Stimulated activated CD8-positive, alpha-beta memory T cell treated with anti-CD3 and anti-CD28 coated beads, Interleukin-7, amount 100 ng/mL, for 24 hours (primary cell): ENCODE results near the gene IGFALS.

Source experiments
- DNase-seq: peaks from one replicate; pipeline ENCODE4 v3.0.0-alpha.2; 2020; ENCODE audit warnings: low read depth

The IGFALS gene

GRCh38 chr16:1793578-1794220 lies at the start of gene IGFALS:
TSS of gene IGFALS (minus strand) at chr16:1793705. CDS start at chr16:1793652, 53 bp downstream.
- no peak for DNase-seq

- DNase-seq, result no peak
Measured at GRCh38 chr16:1839554-1839953, 46.0 kb upstream of the IGFALS start.

- no peak for DNase-seq
Measured at GRCh38 chr16:1834096-1834495, 40.6 kb upstream of the IGFALS start.

GRCh38 chr16:1832838-1833454 lies 39.4 kb upstream of the IGFALS start:
- no peak for DNase-seq

- no peak for DNase-seq
Measured at GRCh38 chr16:1831186-1832075, 37.9 kb upstream of the IGFALS start.

GRCh38 chr16:1830213-1830612 lies 36.7 kb upstream of the IGFALS start:
- no peak for DNase-seq

- no peak for DNase-seq
Measured at GRCh38 chr16:1828645-1829410, 35.3 kb upstream of the IGFALS start.

- DNase-seq, result peak; percentile 71
Measured at GRCh38 chr16:1826691-1827573, 33.4 kb upstream of the IGFALS start, which contains the start of the genes FAHD1 and HAGH. TSS of gene FAHD1 (plus strand) at chr16:1827206. CDS start at chr16:1827239, 33 bp downstream. TSS of gene HAGH (minus strand) at chr16:1826825. CDS start at chr16:1826787, 38 bp downstream.

GRCh38 chr16:1825864-1826690 lies 32.6 kb upstream of the IGFALS start:
- peak; percentile 28 for DNase-seq

- no peak for DNase-seq
Measured at GRCh38 chr16:1825381-1825863, 31.9 kb upstream of the IGFALS start.

GRCh38 chr16:1823821-1824220 lies 30.3 kb upstream of the IGFALS start:
- no peak for DNase-seq

- no peak for DNase-seq
Measured at GRCh38 chr16:1822801-1823200, 29.3 kb upstream of the IGFALS start.

- no peak for DNase-seq
Measured at GRCh38 chr16:1821861-1822611, 28.5 kb upstream of the IGFALS start.

- DNase-seq, result no peak
Measured at GRCh38 chr16:1820946-1821290, 27.4 kb upstream of the IGFALS start.

- no peak for DNase-seq
Measured at GRCh38 chr16:1820096-1820945, 26.8 kb upstream of the IGFALS start.

- no peak for DNase-seq
Measured at GRCh38 chr16:1819611-1820010, 26.1 kb upstream of the IGFALS start.

- no peak for DNase-seq
Measured at GRCh38 chr16:1818873-1819525, 25.5 kb upstream of the IGFALS start.
